Ectodermal cell (in vitro differentiated cells): ENCODE measurements around the gene SCN2B.

Experiments
- H3K27ac ChIP-seq: 2 replicates; pipeline ENCODE4 v1.7.0; 2013; ENCODE audit warnings: mild to moderate bottlenecking, low read depth, low read length; ENCODE audit not compliant: insufficient read depth, poor library complexity, severe bottlenecking
- H3K27me3 ChIP-seq: 2 replicates; pipeline ENCODE4 v1.7.0; 2013; ENCODE audit warnings: mild to moderate bottlenecking, low read length; ENCODE audit not compliant: insufficient read depth, control insufficient read depth, poor library complexity, severe bottlenecking
- H3K36me3 ChIP-seq: one replicate; pipeline ENCODE4 v1.7.0; 2013; ENCODE audit warnings: low read length; ENCODE audit not compliant: control insufficient read depth, insufficient read depth
- H3K4me1 ChIP-seq: one replicate; pipeline ENCODE4 v1.7.0; 2013; ENCODE audit warnings: low read length; ENCODE audit not compliant: control insufficient read depth, insufficient read depth
- H3K4me3 ChIP-seq: 2 replicates; pipeline ENCODE4 v1.7.0; 2013; ENCODE audit warnings: low read depth, low read length, control low read depth; ENCODE audit not compliant: insufficient read depth
- H3K9me3 ChIP-seq: 2 replicates; pipeline ENCODE4 v1.7.0; 2013; ENCODE audit warnings: mild to moderate bottlenecking, low read length, moderate library complexity; ENCODE audit not compliant: control insufficient read depth
- WGBS, 2 experiments: methylation state at CpG; one replicate each; pipeline ENCODE4 v1.1.7; 2013; ENCODE audit warnings: missing lambda C conversion rate in 2 of 2; 5-methylcytosine and 5-hydroxymethylcytosine counted together

SCN2B gene

GRCh38 chr11:118126082-118126838, 50.2 kb downstream of the SCN2B start:
- Histone ChIP-seq H3K9me3 (no peaks in the 10 kb centered on the region), H3K27me3 (no peaks in the 10 kb centered on the region), H3K36me3 (no peaks in the 10 kb centered on the region), H3K4me3 (no peak overlapping the region), H3K4me1 (peaks cover 5% of the 10 kb centered on the region), H3K27ac (no peak overlapping the region)
- WGBS, 2 experiments: 92 to 94% methylated on average over 7 of the region's 7 CpGs

- H3K4me3 ChIP-seq: no peak overlapping the region
- H3K9me3 ChIP-seq: no peaks in the 10 kb centered on the region
- no peaks in the 10 kb centered on the region for H3K27me3 ChIP-seq
- peaks cover 5% of the 10 kb centered on the region for H3K4me1 ChIP-seq
- no peaks in the 10 kb centered on the region for H3K36me3 ChIP-seq
- no peak overlapping the region for H3K27ac ChIP-seq
- WGBS, 2 experiments: 87 to 92% methylated on average over 8 of the region's 8 CpGs
Observed at GRCh38 chr11:118124929-118125535, 51.4 kb downstream of the SCN2B start.

- H3K4me1 ChIP-seq: no peaks in the 10 kb centered on the region
- H3K4me3 ChIP-seq: no peak overlapping the region
- 70 to 75% methylated on average over 1 of the region's 1 CpG for WGBS, 2 experiments
- H3K27me3 ChIP-seq: no peaks in the 10 kb centered on the region
- no peak overlapping the region for H3K27ac ChIP-seq
- H3K9me3 ChIP-seq: no peaks in the 10 kb centered on the region
- no peaks in the 10 kb centered on the region for H3K36me3 ChIP-seq
Observed at GRCh38 chr11:118120793-118121192, 55.6 kb downstream of the SCN2B start.

- no peaks in the 10 kb centered on the region for H3K27me3 ChIP-seq
- no peak overlapping the region for H3K27ac ChIP-seq
- no peak overlapping the region for H3K4me3 ChIP-seq
- H3K4me1 ChIP-seq: no peaks in the 10 kb centered on the region
- no peaks in the 10 kb centered on the region for H3K36me3 ChIP-seq
- no peaks in the 10 kb centered on the region for H3K9me3 ChIP-seq
- WGBS, 2 experiments: 92% methylated on average over 8 to 9 of the region's 9 CpGs
Observed at GRCh38 chr11:118117790-118118601, 58.4 kb downstream of the SCN2B start.

GRCh38 chr11:118115048-118115447, 61.4 kb downstream of the SCN2B start:
- 95 to 96% methylated on average over 7 of the region's 7 CpGs for WGBS, 2 experiments
- H3K27me3 ChIP-seq: no peaks in the 10 kb centered on the region
- H3K27ac ChIP-seq: no peak overlapping the region
- no peaks in the 10 kb centered on the region for H3K9me3 ChIP-seq
- no peaks in the 10 kb centered on the region for H3K4me1 ChIP-seq
- H3K36me3 ChIP-seq: no peaks in the 10 kb centered on the region
- H3K4me3 ChIP-seq: no peak overlapping the region

GRCh38 chr11:118114266-118114665, 62.2 kb downstream of the SCN2B start:
- WGBS, 2 experiments: 83 to 88% methylated on average over 1 of the region's 1 CpG
- Histone ChIP-seq H3K4me1 (no peaks in the 10 kb centered on the region), H3K27me3 (no peaks in the 10 kb centered on the region), H3K36me3 (no peaks in the 10 kb centered on the region), H3K27ac (no peak overlapping the region), H3K4me3 (no peak overlapping the region), H3K9me3 (no peaks in the 10 kb centered on the region)

- no peak overlapping the region for H3K4me3 ChIP-seq
- WGBS, 2 experiments: 92 to 93% methylated on average over 11 of the region's 11 CpGs
- H3K27me3 ChIP-seq: no peaks in the 10 kb centered on the region
- no peaks in the 10 kb centered on the region for H3K4me1 ChIP-seq
- no peaks in the 10 kb centered on the region for H3K9me3 ChIP-seq
- no peaks in the 10 kb centered on the region for H3K36me3 ChIP-seq
- no peak overlapping the region for H3K27ac ChIP-seq
Observed at GRCh38 chr11:118112711-118113430, 63.6 kb downstream of the SCN2B start.
